ENCODE results near the gene AUTS2. TPM values are rescaled to one million over a fixed set of nuclear protein-coding genes. Genes with fewer than 3 reads are reported as not detected.

Gene AUTS2
- polyA plus RNA-seq, 1 experiment: 0.54 TPM

DNA sequence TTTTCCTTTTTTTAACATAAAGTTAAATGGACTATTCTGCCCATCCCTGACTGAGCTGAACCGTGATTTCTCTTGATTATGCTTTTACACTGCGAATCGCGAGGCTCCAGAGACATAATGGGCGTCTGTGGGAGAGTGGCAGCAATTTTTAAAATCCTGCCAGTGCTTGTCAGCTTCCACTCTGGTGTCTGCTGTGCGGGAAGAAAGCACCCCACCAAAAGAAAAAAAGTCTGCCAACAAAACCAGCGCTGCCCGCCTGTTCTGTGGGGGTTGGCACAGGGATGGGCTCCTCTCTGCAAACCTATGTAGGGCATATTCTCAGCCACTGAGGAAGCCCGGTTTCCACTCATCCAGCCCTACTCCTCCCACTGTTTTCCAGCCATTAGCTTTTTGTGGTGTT, 941.3 kb downstream of the AUTS2 start:
- POLR2A ChIA-PET: no interaction called here

DNA sequence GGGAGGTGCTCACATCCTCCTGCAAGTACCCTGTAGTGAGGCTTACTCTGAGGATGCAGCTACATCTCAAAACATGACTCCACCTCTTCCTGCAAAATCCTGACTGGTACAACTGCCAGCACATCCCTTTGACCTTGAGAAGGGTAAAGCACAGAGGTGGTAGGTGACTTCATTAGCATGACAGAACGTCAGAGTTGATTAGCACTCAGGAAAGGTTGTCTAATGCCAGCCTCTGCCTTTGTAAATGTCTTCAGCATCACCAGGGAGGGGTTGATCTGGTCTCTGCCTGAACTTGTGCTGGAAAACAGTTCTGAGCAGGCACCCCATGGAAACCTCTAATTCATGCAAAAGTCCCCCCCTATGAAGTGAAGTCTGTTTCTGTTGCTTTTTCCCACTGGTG, 942.4 kb downstream of the AUTS2 start:
- Histone ChIP-seq H3K27me3 (ENCODE audit: control insufficient read depth, insufficient read depth, low read length) (no peaks in the 10 kb centered on the region), H3K36me3 (ENCODE audit: control insufficient read depth, insufficient read depth, low read length) (no peaks in the 10 kb centered on the region), H3K4me3 (ENCODE audit: low read depth, low read length) (no peak overlapping the region)
- ChIA-PET CTCF (no interaction called here), POLR2A (no interaction called here)
- TF ChIP-seq, protein P1, sequence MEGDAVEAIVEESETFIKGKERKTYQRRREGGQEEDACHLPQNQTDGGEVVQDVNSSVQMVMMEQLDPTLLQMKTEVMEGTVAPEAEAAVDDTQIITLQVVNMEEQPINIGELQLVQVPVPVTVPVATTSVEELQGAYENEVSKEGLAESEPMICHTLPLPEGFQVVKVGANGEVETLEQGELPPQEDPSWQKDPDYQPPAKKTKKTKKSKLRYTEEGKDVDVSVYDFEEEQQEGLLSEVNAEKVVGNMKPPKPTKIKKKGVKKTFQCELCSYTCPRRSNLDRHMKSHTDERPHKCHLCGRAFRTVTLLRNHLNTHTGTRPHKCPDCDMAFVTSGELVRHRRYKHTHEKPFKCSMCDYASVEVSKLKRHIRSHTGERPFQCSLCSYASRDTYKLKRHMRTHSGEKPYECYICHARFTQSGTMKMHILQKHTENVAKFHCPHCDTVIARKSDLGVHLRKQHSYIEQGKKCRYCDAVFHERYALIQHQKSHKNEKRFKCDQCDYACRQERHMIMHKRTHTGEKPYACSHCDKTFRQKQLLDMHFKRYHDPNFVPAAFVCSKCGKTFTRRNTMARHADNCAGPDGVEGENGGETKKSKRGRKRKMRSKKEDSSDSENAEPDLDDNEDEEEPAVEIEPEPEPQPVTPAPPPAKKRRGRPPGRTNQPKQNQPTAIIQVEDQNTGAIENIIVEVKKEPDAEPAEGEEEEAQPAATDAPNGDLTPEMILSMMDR (IDR thresholded peaks at IDR 0.05; ENCODE audit: insufficient read depth, low read depth, low read length): no peak
- no peak for DNase-seq (ENCODE audit: low read depth)

More for the DNA sequence above, 941.3 kb downstream of the AUTS2 start:
- TF ChIP-seq, protein P1 (IDR thresholded peaks at IDR 0.05; ENCODE audit: insufficient read depth, low read depth, low read length): no peak
- Histone ChIP-seq H3K4me3 (ENCODE audit: low read depth, low read length) (no peak overlapping the region), H3K36me3 (ENCODE audit: control insufficient read depth, insufficient read depth, low read length) (no peaks in the 10 kb centered on the region), H3K27me3 (ENCODE audit: control insufficient read depth, insufficient read depth, low read length) (no peaks in the 10 kb centered on the region)
- DNase-seq (ENCODE audit: low read depth): no peak
- CTCF ChIA-PET: no interaction called here

DNA sequence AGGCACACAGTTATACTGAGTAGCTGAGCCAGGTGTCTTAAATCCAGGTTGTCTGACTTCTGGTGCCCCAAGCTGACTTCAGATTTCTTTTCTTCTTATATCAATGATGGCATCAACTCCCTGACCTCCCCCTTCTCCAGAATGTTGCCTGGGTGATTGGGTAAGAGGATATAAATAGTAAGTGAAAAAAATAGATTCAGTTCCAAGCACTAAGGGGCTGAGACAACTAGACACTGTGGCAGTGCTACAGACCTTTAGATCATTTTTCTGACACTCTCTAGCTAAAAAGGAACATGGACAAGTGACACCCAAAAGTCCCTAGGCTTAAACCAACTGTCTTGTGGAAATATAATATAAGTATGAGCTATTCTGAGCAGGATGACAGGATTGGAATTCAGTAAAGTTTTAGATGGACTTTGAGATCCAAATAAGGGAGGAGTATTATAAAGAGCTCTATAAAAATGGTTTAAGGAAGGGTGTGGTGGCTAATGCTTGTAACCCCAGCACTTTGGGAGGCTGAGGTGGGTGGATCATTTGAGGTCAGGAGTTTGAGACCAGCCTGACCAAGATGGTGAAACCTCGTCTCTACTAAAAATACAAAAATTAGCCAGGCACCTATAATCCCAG, 944.6 kb downstream of the AUTS2 start:
- no peak for DNase-seq (ENCODE audit: low read depth)
- CTCF ChIA-PET: no interaction called here
- POLR2A ChIA-PET: no interaction called here
- H3K27me3 ChIP-seq (ENCODE audit: control insufficient read depth, insufficient read depth, low read length): no peaks in the 10 kb centered on the region
- TF ChIP-seq, protein P1 (IDR thresholded peaks at IDR 0.05; ENCODE audit: insufficient read depth, low read depth, low read length): no peak
- no peak overlapping the region for H3K4me3 ChIP-seq (ENCODE audit: low read depth, low read length)
- no peaks in the 10 kb centered on the region for H3K36me3 ChIP-seq (ENCODE audit: control insufficient read depth, insufficient read depth, low read length)

DNA sequence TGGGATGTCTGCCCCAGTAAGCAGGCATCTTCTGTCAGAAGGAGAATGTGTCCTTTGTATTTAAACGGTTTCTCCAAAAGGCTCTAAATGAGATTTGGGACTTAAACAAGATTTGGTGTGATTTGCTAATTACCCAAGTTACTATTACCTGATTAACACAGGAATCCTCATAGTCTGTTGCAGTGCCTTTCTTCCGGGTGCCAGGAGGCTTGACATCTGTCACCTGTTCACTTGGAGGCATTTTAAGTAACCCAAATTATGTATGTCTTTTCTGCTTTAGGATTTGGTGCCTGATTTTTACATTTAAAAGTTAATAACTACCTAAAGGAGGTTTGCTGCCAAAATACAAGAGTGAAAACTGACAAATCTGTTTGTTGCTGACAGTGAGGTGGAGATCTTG, 945.7 kb downstream of the AUTS2 start:
- CTCF ChIA-PET: no interaction called here
- H3K4me3 ChIP-seq (ENCODE audit: low read depth, low read length): no peak overlapping the region
- POLR2A ChIA-PET: no interaction called here
- no peak for DNase-seq (ENCODE audit: low read depth)
- TF ChIP-seq, protein P1 (IDR thresholded peaks at IDR 0.05; ENCODE audit: insufficient read depth, low read depth, low read length): no peak
- H3K36me3 ChIP-seq (ENCODE audit: control insufficient read depth, insufficient read depth, low read length): no peaks in the 10 kb centered on the region
- H3K27me3 ChIP-seq (ENCODE audit: control insufficient read depth, insufficient read depth, low read length): no peaks in the 10 kb centered on the region

DNA sequence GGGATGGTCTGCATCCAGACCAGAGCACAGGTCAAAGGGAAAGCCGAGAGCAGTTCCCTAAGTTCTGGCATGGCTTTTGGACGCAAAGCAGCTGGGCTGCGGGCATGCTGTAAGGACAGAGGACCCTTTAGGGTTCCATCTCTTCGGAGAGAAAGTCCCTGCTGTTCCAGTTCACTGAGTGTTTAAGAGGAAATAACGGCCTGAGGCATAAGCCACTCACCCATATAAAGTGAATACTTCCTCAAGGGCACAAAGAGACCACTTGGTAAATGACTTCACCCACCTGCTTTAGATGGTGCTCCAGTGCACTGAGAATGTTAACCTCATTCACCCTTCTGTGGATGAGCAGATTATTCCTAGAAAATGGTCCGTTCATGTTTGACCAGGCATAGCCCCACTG, 946.9 kb downstream of the AUTS2 start:
- ChIA-PET CTCF (no interaction called here), POLR2A (no interaction called here)
- H3K4me3 ChIP-seq (ENCODE audit: low read depth, low read length): no peak overlapping the region
- peaks cover 2% of the 10 kb centered on the region; the same call in 1 of the 2 replicates for H3K27me3 ChIP-seq (ENCODE audit: control insufficient read depth, insufficient read depth, low read length)
- H3K36me3 ChIP-seq (ENCODE audit: control insufficient read depth, insufficient read depth, low read length): no peaks in the 10 kb centered on the region
- TF ChIP-seq, protein P1 (IDR thresholded peaks at IDR 0.05; ENCODE audit: insufficient read depth, low read depth, low read length): no peak
- DNase-seq (ENCODE audit: low read depth): no peak

All from BJ (cell line).